Endothelial cell of umbilical vein (primary cell): ENCODE results near the gene ADAMTS17.
A peak's percentile ranks its signal among the peaks of the same experiment; 100 is the strongest.

Experiments
- MAX ChIP-seq: IDR thresholded peaks from 2 replicates; pipeline ENCODE4 v1.6.1; 2011; ENCODE audit not compliant: insufficient read depth, insufficient read length
- MYC ChIP-seq: IDR thresholded peaks from one replicate; pipeline ENCODE4 v1.6.1; 2011; ENCODE audit warnings: mild to moderate bottlenecking, low read depth, low read length
- POLR2A ChIP-seq: IDR thresholded peaks from 2 replicates; pipeline ENCODE4 v1.6.1; 2012; ENCODE audit warnings: low read depth, mild to moderate bottlenecking, control low read depth, low read length
- TF ChIP-seq, protein P1 (sequence below), 2 donors: IDR thresholded peaks; 1 replicate in 1 of 2; 2 replicates in 1 of 2; pipeline ENCODE4 v1.5.1; 2011; ENCODE audit warnings: low read length in 2 of 2, mild to moderate bottlenecking in 2 of 2, moderate library complexity in 2 of 2, control low read depth in 1 of 2, inconsistent platforms in 1 of 2, low read depth in 1 of 2; ENCODE audit not compliant: insufficient read depth in 1 of 2; ENCODE audit errors: extremely low read depth in 1 of 2

DNA sequence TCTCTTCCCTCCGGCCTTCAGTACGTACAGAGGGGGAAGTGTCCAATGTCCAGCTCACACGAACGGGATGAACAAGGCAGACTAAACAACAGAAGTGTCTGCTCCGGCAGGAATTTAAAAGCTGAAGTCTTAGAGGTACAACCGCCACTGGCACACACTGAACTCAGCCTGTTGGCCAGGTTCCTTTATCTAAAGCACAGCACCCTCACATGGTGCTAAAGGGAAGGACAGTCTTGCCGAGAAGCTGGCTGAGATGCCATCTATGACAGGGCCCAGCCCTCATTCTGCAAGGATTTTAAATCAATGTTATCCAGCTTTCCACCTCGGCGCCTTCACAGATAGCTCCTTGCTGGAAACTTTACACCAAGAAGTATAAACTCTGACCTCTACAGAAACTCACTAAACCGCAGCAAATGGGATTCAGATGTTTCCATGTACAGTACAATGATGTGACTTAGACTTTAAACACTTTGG, 2.8 kb downstream of the ADAMTS17 start:
- TF ChIP-seq, protein P1, sequence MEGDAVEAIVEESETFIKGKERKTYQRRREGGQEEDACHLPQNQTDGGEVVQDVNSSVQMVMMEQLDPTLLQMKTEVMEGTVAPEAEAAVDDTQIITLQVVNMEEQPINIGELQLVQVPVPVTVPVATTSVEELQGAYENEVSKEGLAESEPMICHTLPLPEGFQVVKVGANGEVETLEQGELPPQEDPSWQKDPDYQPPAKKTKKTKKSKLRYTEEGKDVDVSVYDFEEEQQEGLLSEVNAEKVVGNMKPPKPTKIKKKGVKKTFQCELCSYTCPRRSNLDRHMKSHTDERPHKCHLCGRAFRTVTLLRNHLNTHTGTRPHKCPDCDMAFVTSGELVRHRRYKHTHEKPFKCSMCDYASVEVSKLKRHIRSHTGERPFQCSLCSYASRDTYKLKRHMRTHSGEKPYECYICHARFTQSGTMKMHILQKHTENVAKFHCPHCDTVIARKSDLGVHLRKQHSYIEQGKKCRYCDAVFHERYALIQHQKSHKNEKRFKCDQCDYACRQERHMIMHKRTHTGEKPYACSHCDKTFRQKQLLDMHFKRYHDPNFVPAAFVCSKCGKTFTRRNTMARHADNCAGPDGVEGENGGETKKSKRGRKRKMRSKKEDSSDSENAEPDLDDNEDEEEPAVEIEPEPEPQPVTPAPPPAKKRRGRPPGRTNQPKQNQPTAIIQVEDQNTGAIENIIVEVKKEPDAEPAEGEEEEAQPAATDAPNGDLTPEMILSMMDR (IDR thresholded peaks at IDR 0.05; ENCODE audit: extremely low read depth in 1 of 2, insufficient read depth in 1 of 2, low read depth in 1 of 2, low read length in 2 of 2): peak; percentile 23 to 48
- TF ChIP-seq POLR2A (no peak), MAX (no peak), MYC (no peak)
